ENCODE measurements around the gene USP8.
"Not testable (repeated sequence)": the region's sequence is repeated elsewhere in the genome, so short reads cannot be mapped to it uniquely, and the experiment has no call there.

Gene USP8

GRCh38 chr15:50452927-50453326 lies 28.7 kb downstream of the USP8 start:
- no peak for DNase-seq

- DNase-seq, result no peak
Observed at GRCh38 chr15:50458348-50459112, 34.3 kb downstream of the USP8 start.

- no peak for DNase-seq
Observed at GRCh38 chr15:50463423-50464358, 39.5 kb downstream of the USP8 start.

- DNase-seq, result no peak
Observed at GRCh38 chr15:50471072-50471471, 46.9 kb downstream of the USP8 start.

GRCh38 chr15:50476143-50476542 lies 51.9 kb downstream of the USP8 start:
- DNase-seq, result no peak

GRCh38 chr15:50484781-50485180 lies 60.6 kb downstream of the USP8 start:
- DNase-seq, result no peak

- DNase-seq, result no peak
Observed at GRCh38 chr15:50485389-50485788, 61.2 kb downstream of the USP8 start.

- DNase-seq, result no peak
Observed at GRCh38 chr15:50487287-50487686, 63.1 kb downstream of the USP8 start.

GRCh38 chr15:50493625-50494024 lies 69.4 kb downstream of the USP8 start:
- DNase-seq, result no peak

GRCh38 chr15:50494547-50494946 lies 70.3 kb downstream of the USP8 start:
- DNase-seq, result not testable (repeated sequence)

- no peak for DNase-seq
Observed at GRCh38 chr15:50496692-50497091, 72.5 kb downstream of the USP8 start.

GRCh38 chr15:50500352-50500751 lies 76.1 kb downstream of the USP8 start:
- DNase-seq, result no peak

- DNase-seq, result no peak
Observed at GRCh38 chr15:50501815-50502214, 77.6 kb downstream of the USP8 start.

GRCh38 chr15:50503144-50503543 lies 78.9 kb downstream of the USP8 start:
- DNase-seq, result no peak

GRCh38 chr15:50505656-50506055 lies 81.5 kb downstream of the USP8 start:
- not testable (repeated sequence) for DNase-seq

GRCh38 chr15:50506121-50506520 lies 81.9 kb downstream of the USP8 start:
- no peak for DNase-seq

- no peak for DNase-seq
Observed at GRCh38 chr15:50513001-50513400, 88.8 kb downstream of the USP8 start.

- no peak for DNase-seq
Observed at GRCh38 chr15:50519740-50520425, 95.7 kb downstream of the USP8 start.

- no peak for DNase-seq
Observed at GRCh38 chr15:50523851-50524251, 99.6 kb downstream of the USP8 start.

- no peak for DNase-seq
Observed at GRCh38 chr15:50531163-50531562, 107.0 kb downstream of the USP8 start.

GRCh38 chr15:50531766-50532165 lies 107.6 kb downstream of the USP8 start:
- DNase-seq, result no peak

- DNase-seq, result no peak
Observed at GRCh38 chr15:50542887-50543210, 118.6 kb downstream of the USP8 start.

- no peak for DNase-seq
Observed at GRCh38 chr15:50543556-50543955, 119.4 kb downstream of the USP8 start.
